Measurements from ENCODE around the gene IGSF3. TPM values are rescaled to one million over a fixed set of nuclear protein-coding genes. Genes with fewer than 3 reads are reported as not detected.

Gene IGSF3
- total RNA-seq, 1 donor from 2014 or later = 31.1 TPM

DNA sequence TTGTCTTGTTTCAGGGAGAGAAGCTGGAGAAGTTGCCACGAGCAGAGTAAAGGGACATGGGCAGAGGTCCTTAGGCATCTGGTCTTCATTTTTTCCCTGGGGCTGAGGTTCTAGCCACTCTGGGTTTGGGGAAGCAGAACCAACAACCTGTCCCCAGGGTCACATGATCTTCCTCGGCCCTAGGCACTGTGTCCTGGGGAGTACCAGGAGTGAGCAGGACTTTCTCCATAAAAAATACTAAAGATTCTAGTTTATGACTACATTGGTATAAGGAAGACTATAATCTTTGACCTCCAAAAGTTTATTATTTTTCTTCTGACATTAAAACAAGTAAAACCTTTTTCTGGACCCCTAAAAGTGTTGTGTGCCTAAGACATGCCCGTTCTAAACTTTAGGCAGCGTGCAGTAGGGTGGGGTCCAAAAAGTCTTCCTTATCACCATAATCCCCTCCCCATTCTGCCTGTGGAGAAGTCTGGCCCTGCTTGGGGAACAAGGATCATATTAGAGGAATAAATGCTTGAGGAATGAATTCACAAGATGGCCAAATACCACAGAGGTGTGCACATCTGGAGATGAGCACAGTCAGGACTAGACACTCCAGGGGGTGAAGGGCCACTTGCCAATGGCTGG is 19.3 kb upstream of the IGSF3 start:
- no peak for DNase-seq (ENCODE audit: low spot score)

GRCh38 chr1:116686175-116686574 is 18.6 kb upstream of the IGSF3 start:
- no peak for DNase-seq (ENCODE audit: low spot score)

GRCh38 chr1:116684575-116684974 is 17.0 kb upstream of the IGSF3 start:
- no peak for DNase-seq (ENCODE audit: low spot score)

- no peak for DNase-seq (ENCODE audit: low spot score)
Observed at GRCh38 chr1:116682641-116683221, 15.2 kb upstream of the IGSF3 start.

GRCh38 chr1:116681343-116681899 is 13.9 kb upstream of the IGSF3 start:
- DNase-seq (ENCODE audit: low spot score) = no peak

- DNase-seq (ENCODE audit: low spot score) = no peak
Observed at GRCh38 chr1:116680752-116681151, 13.2 kb upstream of the IGSF3 start.

- no peak for DNase-seq (ENCODE audit: low spot score)
Observed at GRCh38 chr1:116679828-116680628, 12.5 kb upstream of the IGSF3 start.

DNA sequence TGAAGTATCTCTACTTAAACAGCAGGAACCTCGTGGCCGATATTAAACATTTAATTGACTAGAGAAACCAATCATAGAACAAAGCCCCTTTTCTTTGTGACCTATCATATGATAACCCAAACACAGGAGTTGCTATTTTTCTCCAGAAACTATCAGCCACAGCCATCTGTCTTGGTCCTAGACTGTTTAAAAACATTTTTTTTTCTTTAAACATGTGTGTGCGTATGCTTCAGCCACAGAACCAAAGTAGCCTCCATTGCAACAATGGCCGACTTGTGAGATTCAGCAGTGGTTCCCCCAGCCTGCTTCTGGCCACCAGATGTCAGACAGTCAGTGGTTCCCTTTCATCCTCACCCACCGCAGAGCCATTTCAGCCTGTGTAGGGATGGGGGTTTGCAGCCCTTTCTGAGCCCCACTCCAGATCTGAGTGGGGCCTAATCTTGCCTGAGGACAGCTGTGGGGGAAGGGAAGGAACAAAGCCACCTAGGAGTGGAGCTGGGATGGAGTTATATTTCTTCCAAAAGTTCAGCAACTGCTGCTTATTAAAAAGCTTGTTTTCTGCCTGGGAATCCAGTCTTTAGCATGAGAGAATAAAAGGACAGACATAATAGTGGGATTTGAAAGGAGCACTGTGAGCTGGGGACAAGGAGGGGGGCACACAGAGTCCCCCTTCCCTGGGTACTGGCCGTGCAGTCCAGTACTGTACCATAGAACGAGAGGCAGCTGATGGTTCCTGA is 11.7 kb upstream of the IGSF3 start:
- DNase-seq (ENCODE audit: low spot score) = no peak

GRCh38 chr1:116678732-116679090 is 11.2 kb upstream of the IGSF3 start:
- DNase-seq (ENCODE audit: low spot score) = no peak

- DNase-seq (ENCODE audit: low spot score) = peak; percentile 54
Observed at GRCh38 chr1:116677474-116678062, 10.0 kb upstream of the IGSF3 start.

DNA sequence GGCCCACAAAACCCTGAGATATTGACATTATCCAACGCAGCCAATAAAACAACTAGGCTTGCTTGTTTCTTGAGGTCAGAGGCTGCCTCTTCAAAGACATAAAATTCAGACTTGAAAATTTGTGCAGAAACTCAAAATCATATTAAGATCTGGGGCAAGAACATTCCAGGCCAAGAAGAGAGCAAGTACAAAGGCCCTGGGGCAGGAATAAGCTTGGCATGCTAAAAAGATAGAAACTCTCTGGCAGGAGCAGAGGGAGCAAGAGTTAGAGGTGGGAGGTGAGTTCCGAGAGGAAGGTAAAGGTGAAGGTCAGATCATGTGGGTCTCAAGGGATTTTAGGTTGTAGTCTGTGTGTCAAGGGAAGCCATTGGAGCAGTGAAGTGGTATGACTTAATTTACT is 8.8 kb upstream of the IGSF3 start:
- DNase-seq (ENCODE audit: low spot score) = no peak

- DNase-seq (ENCODE audit: low spot score) = no peak
Observed at GRCh38 chr1:116674751-116675150, 7.2 kb upstream of the IGSF3 start.

GRCh38 chr1:116674011-116674531 is 6.5 kb upstream of the IGSF3 start:
- DNase-seq (ENCODE audit: low spot score) = no peak

- DNase-seq (ENCODE audit: low spot score) = no peak
Observed at GRCh38 chr1:116671912-116672311, 4.4 kb upstream of the IGSF3 start.

- no peak for DNase-seq (ENCODE audit: low spot score)
Observed at GRCh38 chr1:116671072-116671760, 3.7 kb upstream of the IGSF3 start.

- DNase-seq (ENCODE audit: low spot score) = no peak
Observed at GRCh38 chr1:116668277-116668676, 744 bp upstream of the IGSF3 start.

GRCh38 chr1:116667078-116667574 is 407 bp downstream of the IGSF3 start:
- DNase-seq (ENCODE audit: low spot score) = no peak

DNA sequence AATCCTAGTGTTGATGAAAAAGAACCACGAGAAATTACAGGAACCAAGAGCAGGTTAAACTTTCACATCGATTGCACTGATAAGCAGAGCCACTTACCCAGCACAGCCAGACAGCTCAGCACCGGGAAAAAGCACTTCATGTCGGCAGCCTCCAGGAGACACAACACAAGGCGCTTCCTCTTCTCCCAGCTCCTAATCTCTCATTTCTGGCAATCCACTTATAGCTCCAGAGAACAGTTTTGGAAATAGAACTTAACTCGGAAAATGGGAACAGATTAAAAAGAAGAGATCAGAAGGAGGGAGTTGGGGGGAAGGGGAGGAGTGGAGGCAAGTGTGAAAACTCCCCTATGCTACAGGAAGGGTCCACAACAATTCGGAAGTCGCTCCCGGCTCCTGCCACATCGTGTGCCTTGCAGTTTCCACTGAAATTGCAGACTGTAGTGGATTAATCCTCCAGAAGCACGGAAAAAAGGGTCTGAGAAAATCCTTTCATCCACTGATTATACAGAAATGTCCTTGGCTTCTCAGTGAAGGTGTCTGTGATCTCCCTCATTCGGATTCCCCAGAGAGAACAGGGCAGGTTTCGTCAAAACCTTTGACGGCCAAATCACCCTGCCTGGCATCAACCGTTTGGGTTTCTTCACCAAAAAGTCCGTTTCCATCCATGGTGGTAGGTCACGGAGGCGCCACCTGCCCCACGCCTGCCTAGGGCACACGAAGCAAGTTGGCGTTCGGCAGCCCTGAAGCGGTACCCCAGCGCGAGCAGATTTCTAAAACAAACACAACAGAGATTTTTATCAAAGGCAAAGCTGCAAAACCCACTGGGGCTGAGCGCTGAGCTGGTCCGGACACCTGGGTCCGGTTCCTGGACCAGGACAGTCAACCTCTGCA is 1.1 kb downstream of the IGSF3 start:
- DNase-seq (ENCODE audit: low spot score) = peak; percentile 45

DNA sequence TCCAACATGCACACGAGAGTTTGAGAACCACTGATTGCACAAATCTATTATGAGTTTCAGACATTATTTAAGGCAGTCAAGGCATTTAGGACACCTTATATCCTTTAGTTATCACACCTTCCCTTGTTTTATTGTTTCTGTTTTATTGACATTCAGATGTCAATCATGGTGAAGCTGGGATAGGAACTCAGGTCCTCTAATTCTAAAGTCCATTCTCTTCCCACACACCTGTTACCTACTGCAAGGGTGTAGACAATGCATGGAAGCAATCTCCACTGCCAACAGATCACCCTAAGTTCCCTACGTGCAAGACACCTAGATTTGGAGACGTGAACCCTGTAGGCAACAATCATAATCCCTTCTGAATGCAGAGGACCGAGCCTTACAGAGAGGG is 2.6 kb downstream of the IGSF3 start:
- no peak for DNase-seq (ENCODE audit: low spot score)
